ENCODE data around the gene UPK3BL1. TPM values are rescaled to one million over a fixed set of nuclear protein-coding genes. Genes with fewer than 3 reads are reported as not detected.
"Not testable (repeated sequence)": the region's sequence is repeated elsewhere in the genome, so short reads cannot be mapped to it uniquely, and the experiment has no call there.

UPK3BL1 gene
- total RNA-seq, 1 donor from 2014 or later = 13.4 TPM

DNA sequence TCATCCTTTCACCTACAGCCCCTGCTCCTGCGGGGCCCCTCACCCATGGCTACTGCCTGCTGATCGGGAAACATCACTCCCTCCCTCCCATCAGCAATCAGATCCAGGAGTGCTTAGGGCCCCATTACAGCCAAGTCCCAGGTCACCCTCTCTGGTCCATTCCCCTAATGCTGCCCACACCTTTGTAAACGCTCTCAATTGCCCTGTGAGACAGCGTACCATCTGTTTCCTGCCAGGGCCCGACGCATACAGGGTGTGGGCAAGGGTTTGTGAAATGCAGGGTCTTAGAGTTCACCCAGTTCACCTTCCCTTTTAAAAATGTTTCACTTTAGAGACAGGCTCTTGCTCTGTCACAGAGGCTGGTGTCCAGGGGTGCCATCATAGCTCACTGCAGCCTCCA lies 8.3 kb downstream of the UPK3BL1 start:
- DNase-seq (ENCODE audit: extremely low read depth, low read depth, low spot score) = not testable (repeated sequence)

DNA sequence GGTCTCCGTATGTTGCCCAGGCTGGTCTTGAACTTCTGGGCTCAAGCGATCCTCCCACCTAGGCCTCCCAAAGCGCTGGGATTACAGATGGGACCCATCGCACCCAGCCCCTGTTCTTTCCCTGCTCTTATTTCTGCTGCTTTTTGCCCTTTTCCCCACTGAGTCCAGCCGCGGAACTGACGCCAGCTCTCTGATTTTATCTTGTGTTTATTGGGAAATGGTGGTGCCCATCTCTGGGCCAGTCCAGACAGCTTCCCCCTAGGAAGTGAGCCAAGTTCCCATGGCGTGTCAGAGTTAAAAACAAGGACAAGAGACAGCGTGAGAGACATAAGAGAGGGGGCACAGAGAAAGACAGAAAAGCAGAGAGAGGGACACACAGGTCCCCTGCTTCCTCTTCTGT lies 12.0 kb downstream of the UPK3BL1 start:
- not testable (repeated sequence) for DNase-seq (ENCODE audit: extremely low read depth, low read depth, low spot score)

DNA sequence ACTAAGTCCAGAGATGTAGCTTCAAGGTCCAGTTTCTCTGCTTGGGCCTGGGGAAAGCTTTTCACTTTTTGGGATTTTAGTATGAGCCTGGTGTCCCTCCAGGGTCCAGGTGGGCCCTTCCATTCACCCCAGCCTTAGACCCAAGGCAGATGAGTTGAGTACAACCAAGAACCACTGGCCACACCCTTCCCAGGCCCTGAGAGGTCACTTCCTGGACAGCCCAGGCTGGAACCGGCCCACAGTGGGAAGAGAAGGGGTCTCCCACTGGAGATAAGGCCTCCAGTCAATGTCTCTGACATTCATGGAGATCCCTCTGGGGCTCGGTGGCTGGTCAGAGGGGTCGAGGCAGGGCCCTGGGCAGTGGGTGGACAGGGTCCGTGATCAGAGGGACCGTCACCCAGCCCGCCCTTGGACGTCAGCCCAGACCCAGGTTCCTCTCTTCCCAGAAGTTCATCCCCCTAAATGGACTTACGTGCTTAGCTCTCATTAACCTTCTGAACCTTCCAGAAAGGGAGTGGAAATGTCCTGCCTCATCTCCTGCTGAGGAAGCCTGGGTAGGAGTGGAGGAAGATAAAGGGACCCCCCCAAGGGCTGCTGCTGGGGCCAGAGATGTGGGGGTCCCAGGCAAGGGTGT lies 15.2 kb downstream of the UPK3BL1 start:
- not testable (repeated sequence) for DNase-seq (ENCODE audit: extremely low read depth, low read depth, low spot score)

DNA sequence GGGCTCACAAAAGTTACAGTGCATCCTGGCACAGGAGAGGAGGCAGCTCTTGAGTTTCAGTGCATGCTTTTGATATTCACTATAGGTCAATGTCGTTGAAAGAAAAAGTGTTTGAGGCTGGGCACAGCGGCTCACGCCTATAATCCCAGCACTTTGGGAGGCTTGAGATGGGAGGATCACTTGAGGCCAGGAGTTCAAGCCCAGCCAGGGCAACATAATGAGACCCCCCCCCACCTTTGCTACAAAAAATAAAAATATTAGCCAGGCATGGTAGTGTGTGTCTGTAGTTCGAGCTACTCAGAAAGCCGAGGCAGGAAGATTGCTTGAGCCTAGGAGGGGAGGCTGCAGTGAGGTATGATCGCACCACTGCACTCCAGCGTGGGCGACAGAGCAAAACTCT lies 24.5 kb downstream of the UPK3BL1 start:
- not testable (repeated sequence) for DNase-seq (ENCODE audit: extremely low read depth, low read depth, low spot score)

DNA sequence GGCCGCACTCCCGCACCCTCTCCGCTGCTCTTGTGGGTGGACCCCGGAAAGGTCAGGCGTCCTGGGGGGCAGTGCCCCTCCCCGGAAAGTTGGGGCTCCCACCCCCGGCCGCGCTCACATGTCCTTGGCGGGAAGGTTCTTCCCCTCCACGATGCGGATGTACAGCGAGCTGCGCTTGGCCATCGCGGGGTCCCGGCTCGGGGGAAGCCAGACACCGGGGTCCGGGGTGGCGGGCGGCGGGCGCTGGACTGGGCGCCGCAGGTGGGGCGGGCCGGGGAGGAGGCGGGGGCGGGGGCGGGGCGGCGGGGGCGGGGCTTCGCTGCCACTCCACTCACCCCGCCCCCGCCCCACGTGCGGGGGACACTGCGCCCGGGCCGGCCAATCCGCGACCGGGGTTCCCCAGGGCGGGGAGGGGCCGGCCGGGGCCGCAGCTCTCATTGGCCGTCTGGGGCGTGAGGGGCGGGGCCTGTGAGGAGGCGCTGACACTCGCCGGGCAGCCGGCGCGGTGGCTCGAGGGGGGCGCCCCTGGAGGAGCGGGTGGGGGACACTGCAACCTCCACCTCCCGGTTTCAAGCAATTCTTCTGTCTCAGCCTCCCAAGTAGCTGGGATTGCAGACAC lies 26.0 kb downstream of the UPK3BL1 start, which contains the start of gene RASA4:
Gene RASA4, minus strand, starts transcription at position 250 of the 619 bp plus-strand sequence. Its CDS starts 67 bp downstream, at position 183.
- DNase-seq (ENCODE audit: extremely low read depth, low read depth, low spot score) = not testable (repeated sequence)

DNA sequence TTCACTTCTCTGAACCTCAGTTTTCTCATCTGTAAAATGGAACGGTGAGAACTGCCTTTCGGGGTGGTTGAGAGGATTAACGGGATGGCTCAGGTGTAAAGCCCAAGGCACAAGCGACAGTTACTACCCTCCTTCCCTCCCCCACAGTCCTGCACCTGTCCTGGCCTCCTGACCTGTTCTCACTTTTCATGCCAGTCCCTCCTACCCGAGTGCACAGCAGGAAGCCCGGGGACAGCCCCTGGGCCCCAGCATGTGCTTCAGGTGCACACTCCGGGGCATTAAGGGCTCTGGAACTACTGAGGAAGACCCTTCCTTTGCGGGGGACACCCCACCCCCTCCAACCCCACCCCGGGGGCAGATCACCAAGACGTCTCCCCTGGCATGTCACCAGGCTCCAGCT lies 26.7 kb downstream of the UPK3BL1 start:
- not testable (repeated sequence) for DNase-seq (ENCODE audit: extremely low read depth, low read depth, low spot score)

DNA sequence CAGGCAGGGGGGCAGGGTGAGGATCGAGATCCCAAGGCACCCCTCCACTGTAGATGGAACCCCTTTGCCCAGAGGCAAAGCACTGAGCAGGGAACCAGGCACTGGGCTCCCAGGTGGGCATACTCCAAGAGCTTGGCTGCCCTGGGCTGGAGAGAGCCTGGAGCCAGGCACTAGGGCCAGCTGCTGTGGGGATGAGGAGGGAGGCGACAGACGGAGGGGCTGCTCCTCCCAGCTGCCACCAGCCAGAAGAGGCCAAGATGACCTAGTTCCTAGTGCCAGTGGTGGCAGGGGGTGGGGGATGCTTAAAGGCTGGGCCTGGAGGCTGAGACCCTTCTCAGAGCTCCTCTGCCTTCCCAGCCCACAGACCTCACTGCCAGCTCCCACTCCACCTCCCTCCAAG lies 27.7 kb downstream of the UPK3BL1 start:
- not testable (repeated sequence) for DNase-seq (ENCODE audit: extremely low read depth, low read depth, low spot score)

DNA sequence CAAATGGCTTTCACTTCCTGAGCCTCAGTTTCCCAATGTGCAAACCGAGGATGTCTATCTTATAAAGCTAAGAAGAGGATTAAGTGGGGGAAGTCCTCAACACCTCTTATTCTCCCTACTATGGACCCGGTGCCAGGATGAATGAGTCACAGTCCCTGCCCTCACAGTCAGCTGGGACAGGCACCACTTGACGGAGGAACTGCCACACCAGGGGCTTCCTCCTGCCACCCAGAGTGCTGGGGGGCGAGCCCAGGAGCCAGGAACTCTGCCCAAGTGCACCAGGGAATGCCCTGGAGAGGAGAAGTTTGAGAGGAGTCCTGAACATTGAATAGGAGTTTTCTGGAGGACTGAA lies 28.3 kb downstream of the UPK3BL1 start:
- not testable (repeated sequence) for DNase-seq (ENCODE audit: extremely low read depth, low read depth, low spot score)

DNA sequence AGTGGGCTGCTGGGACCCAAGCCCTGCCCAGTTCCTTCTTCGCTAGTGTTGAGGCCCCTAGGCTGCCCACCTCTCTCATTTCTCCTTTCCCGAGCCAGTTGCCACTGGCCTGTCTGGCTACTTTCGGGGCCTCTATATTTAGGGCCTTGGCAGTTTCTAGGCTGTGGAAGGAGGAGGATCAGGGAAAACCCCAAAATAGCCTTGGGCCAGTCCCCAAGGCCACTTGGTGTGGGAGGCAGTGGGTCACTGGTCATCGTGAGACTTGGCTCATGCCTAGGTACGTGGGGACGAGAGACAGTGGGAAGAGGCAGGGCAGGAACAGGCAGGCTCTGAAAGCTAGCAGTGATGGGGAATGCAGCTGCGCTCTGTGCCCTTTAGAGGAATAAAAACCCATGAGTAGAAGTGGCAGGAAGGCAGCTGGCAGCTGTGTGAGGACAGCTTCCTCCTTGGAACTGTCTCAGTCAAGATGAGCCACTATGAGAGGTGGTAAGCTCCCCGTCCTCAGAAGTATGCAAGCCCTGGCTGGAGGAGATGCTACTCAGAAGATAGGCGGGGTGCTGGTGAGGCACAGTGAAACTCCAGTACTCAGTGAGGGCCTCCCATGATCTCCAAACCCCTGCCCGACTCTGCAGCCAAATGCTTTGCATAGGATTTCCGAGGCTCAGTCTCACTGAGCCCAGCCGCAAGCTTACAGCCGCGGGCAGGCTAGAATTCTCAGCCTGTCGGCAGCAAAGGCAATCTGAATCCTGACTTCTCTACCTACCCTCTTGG lies 28.8 kb downstream of the UPK3BL1 start:
- DNase-seq (ENCODE audit: extremely low read depth, low read depth, low spot score) = not testable (repeated sequence)

DNA sequence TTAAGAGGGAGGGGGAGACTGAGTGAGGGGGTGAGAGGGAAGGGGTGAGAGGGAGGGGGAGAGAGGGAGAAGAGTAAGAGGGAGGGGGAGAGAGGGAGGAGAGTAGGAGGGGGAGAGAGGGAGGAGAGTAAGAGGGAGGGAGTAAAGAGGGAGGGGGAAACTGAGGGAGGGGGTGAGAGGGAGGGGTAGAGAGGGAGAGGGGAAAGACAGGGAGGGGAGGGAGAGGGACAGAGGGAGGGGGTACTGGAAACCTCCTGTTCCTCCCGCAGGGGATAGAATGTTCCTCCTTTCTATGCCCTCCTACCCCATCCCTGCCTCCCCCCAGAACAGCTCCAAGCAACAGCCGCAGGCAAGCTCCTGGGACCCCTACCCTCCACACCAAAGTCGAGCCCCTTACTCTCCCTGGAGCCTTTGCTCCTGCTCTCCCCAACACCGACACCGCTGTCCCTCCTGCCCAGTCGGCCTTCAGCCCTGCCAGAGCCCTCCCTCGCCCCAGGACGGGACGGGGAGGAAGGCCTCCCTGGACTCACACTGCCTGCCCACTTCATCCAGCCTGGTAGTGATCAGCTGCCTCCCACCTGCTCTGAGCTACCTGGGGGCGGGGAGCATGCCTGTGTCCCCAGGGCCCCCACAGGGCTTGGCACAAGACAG lies 30.8 kb downstream of the UPK3BL1 start:
- not testable (repeated sequence) for DNase-seq (ENCODE audit: extremely low read depth, low read depth, low spot score)

DNA sequence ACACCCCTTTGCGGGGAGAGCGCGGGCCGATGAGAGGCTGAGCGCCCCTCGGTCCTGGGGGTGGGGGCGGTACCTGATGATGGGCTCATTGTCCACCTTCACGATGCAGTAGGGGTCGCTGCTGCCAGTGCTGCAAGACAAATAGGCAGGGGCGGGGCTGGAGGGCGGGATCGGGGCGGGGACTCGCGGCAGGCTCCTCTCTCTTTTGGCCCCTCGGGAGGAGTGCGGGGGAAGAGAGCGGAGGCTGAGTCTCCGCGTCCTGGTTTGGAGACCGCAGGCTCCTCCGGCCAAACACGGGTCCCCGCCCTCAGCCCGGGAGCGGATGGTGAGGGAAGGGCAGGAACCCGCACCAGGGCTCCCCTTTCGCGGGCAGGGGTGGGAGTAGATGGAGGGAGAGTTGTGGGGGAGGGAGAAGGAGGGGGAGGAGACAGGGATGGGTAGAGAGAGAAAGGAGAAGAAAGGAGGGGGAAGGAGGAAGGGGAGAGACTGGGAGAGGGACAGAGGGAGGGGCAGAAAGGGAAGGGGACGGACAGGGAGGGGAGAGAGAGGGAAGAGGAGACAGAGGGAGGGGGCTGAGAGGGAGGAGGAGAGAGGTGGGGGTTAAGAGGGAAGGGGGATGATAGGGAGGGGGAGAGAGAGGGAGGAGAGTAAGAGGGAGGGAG lies 31.4 kb downstream of the UPK3BL1 start:
- DNase-seq (ENCODE audit: extremely low read depth, low read depth, low spot score) = not testable (repeated sequence)

DNA sequence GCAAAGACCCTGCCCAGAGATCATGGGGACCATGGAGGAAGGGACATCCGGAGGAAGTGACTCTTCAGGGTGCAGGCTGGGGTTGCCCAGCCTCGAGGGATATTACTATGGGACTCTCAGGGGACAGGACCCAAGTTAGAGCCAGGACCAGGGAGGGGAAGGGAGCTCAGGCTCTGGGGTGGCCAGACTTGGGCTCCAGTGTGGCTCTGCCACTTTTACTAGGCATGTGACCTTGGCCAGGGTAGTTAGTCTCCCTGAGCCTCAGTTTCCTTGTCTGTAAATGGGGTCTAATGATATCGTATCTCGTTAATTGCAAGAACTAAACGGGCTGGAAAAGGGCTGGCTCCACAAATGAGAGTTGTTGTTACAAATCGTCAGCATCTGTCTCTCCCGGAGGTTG lies 32.1 kb downstream of the UPK3BL1 start:
- DNase-seq (ENCODE audit: extremely low read depth, low read depth, low spot score) = not testable (repeated sequence)

DNA sequence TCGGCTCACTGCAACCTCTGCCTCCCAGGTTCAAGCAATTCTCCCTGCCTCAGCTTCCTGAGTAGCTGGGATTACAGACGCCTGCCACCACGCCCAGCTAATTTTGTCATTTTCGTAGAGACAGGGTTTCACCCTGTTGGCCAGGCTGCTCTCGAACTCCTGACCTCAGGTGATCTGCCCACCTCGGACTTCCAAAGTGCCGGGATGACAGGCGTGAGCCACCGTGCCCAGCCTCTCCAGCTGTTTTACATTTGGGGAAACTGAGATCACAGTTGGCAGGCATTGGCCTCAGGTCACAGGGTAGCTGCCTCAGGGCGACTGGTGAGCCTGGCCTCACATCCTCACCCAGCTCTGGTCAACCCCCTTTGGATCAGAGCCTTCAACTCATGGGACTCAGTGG lies 32.9 kb downstream of the UPK3BL1 start:
- not testable (repeated sequence) for DNase-seq (ENCODE audit: extremely low read depth, low read depth, low spot score)

DNA sequence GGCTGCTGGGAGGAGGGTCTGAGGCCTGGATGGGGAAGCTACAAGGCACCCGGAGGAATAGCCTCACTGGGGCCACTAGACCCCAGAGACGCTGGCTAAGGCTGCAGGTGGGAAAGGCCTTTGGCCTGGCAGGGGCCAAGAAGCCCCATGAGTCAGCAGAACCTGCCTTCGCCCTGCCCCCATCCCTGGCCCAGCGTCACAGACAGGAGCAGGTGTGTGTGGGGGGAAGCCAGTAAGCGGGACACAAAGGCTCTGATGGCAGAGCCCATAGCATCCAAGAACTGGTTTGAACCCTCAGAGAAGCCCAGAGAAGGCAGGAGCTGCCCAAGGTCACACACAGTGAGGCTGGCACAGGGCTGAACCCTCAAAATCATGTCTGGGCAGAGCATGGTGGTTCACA lies 35.7 kb downstream of the UPK3BL1 start:
- not testable (repeated sequence) for DNase-seq (ENCODE audit: extremely low read depth, low read depth, low spot score)

DNA sequence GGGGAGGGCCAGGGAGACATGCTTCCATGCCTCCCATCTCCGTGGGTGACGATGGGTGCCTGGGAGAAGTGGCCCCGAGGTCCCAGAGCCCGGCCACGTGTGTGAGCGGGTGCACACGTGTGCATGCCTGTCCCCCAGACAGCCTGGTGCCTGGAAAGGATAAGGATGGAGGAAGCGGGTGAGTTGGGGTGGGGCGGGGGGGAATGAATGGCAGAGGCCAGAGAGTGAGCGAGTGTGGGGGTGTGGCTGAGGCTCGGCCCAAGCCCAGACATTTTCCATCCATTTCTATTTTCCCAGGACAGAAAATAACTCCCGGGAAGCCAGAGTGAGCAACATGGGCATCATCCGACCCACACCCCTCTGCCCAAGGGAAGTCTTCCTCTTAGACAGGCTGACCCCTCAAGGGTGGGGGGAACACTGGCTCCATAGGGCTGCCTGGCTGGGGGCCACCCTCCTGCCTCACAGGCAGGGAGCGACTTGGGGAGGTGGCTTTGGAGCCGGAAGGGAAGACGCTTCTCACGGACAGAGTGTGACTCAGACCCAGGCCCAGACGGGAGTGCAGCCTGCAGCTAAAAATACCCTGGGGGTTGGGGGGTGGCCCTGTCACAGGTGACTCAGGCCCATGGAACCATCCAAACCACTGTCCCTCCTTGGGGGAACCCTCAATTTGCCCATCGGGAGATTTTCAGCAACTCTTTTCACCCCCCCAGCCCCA lies 38.0 kb downstream of the UPK3BL1 start:
- not testable (repeated sequence) for DNase-seq (ENCODE audit: extremely low read depth, low read depth, low spot score)

DNA sequence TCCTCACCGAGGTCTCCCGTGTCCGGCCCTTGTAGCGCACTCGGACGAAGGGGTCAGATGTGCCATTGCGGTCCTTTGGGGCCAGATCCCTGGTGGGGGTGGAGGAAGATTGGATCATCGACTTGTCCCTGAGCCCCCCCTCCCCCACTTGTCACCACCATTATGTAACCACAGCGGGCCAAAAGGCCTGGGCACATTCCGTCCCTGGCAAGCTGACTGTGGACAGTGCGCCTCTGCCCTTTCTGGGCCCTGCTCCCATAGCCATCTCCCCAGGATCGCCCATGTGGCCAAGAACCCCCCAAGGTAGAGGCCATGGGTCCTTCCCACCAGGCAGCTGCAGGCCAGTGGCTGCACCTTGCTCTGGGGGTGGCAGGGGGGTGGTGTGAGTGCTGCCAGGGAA lies 40.3 kb downstream of the UPK3BL1 start:
- DNase-seq (ENCODE audit: extremely low read depth, low read depth, low spot score) = not testable (repeated sequence)

DNA sequence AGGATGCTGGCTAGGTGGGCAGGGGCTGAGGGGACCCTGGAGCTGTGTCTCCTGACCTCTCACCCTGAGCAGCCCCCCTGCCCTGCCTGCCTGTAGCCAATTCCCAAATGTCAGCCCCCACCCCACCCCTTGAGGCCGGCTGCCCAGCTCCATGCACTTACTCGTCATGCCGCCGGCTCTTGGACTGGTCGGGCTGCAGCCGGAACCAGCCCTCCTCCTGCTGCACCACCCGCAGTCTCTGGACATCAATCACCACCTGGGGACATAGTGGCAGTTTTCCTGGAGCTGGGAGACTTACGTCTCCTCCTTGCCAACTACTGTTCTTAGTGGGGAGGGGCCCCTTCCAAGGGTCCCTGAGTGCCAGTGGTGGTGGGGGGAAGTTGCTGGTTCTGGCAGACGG lies 42.9 kb downstream of the UPK3BL1 start:
- not testable (repeated sequence) for DNase-seq (ENCODE audit: extremely low read depth, low read depth, low spot score)

DNA sequence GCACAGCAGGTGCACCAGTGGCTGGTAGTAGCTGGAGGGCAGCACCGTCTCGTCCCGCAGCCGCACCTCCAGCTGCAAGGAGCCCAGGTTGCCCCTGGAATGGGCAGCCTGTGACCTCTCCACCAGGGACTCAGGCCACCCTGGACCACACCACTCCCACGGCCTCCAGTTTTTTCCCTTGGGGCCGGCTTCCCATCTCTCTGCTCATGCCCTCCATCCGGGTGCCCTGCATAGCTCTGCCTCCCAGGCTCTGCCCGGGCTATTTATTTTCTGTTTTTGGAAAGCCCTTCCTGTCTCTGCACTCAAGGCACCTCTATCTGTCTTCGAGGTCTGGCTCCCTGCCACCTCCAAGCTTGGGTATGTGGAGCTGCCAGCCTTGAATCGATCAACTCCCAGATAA lies 46.6 kb downstream of the UPK3BL1 start:
- DNase-seq (ENCODE audit: extremely low read depth, low read depth, low spot score) = not testable (repeated sequence)

DNA sequence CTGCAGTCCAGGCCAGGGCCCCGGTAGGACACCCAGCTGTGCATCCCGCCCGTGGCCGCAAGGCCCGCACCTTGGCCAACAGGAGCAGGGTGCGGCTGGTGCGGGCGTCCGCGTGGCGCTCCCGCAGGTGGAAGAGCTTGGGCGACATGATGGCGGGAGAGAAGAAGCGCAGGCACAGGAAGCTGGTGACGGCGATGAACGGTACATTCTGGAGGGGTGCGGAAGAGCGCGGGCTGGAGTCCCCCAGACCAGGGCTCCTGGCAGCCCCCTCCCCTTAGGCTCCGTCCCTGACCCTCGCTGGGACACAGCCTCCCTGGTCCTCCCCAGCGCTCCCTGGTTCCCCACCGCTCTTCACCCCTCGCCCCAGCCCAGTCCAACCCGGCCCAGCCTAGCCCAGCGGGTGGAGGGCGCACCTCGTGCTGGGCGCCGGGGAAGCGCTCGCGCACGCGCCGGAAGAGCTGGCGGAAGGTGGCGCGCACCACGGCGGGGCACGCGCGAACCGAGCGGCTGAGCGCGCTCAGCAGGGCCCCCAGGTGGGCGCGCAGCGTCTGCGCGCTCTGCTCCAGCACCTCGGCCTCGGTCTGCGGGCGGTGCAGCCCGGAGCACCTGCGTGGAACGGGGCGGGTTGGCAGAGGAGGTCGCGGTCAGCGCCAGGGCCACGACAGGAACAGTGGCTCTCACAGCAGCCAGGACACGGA lies 48.8 kb downstream of the UPK3BL1 start:
- not testable (repeated sequence) for DNase-seq (ENCODE audit: extremely low read depth, low read depth, low spot score)
